HG03039 (cell line): ENCODE results near the gene OVOL3.

ENCODE experiments used
- ATAC-seq: cut with Tn5 transposase; IDR thresholded peaks from one replicate; pipeline ENCODE4 v1.9.1; 2021; ENCODE audit warnings: mild to moderate bottlenecking, moderate library complexity; ENCODE audit not compliant: unreplicated experiment

Gene OVOL3

DNA sequence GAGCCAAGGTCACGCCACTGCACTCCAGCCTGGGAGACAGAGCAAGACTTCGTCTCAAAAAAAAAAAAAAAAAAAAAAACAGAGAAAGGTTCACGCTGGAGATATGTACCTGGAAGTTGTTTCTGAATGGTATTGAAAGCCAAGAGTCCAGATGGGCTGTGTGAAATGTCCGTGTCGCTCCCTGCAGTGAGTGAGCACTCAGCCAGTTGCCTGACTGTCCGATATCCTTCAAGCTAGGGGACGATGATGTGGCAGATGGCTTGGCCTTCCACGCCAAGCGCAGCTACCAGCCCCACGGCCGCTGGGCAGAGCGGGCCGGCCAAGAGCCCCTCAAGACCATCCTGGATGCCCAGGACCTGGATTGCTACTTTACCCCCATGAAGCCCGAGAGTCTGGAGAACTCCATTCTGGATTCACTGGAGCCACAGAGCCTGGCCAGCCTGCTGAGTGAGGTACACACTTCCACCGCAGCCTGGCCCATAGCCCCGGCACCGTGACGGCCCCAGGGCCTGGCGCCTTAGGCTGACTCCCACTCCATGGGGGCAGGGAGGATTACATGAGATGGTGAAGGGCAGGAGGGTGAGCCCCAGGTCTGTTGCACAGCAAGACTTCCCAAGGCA lies 11.7 kb upstream of the OVOL3 start:
- ATAC-seq: no peak

- no peak for ATAC-seq
Observed at GRCh38 chr19:36100476-36100875, 10.5 kb upstream of the OVOL3 start.

GRCh38 chr19:36101550-36102327 lies 9.2 kb upstream of the OVOL3 start:
- no peak for ATAC-seq

DNA sequence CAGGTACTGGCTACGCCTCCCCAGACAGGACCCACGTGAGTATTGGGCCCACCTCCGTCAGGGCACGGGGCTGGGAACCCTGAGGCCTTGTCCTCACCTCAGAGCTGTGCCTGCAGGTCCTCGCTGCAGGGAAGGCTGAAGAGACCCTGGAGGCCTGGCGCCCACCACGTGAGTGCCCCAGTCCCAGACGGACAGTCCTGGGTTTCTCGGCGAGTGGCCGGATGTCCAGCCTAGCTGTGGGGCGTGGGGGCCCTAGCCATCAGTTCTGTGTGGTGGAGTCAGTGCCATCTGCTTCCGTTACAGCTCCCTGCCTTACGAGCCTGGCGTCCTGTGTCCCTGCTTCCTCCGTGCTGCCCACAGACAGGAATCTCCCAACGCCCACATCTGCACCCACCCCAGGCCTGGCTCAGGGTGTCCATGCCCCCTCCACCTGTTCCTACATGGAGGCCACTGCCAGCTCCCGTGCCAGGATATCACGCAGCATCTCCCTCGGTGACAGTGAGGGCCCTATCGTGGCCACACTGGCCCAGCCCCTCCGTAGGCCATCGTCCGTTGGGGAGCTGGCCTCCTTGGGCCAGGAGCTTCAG lies 7.8 kb upstream of the OVOL3 start:
- ATAC-seq: no peak

DNA sequence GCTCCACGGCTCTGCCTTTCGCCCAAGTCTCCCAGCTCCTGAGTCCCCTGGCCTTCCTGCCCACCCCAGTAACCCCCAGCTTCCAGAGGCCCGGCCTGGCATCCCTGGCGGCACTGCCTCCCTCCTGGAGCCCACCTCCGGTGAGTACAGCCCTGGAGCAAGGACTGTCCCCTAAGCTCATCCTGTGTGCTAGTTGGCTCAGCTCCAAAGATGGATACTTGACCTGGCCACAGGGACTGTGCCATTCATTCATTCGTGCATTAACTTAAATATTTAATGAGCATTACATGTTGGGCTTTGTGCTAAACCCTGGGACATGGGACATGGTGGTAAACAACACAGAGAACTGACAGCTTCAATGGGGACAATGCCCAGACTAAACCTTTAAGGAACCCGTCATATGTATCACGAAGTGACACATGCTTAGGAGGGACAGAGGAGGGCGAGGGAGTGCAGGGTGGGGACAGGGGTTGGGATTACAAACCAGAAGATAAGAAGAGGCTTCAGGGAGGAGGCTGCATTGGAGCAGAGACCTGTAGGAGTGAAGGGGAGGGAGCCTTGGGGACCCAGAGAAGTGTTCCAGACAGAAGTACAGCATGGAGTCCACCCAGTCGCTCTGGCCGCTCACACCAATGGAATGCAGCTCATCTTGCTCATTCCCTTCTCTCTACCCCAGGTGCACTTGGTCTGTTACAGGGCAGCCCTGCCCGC lies 6.9 kb upstream of the OVOL3 start:
- no peak for ATAC-seq

GRCh38 chr19:36106441-36106840 lies 4.5 kb upstream of the OVOL3 start:
- no peak for ATAC-seq

GRCh38 chr19:36106991-36107390 lies 4.0 kb upstream of the OVOL3 start:
- no peak for ATAC-seq

DNA sequence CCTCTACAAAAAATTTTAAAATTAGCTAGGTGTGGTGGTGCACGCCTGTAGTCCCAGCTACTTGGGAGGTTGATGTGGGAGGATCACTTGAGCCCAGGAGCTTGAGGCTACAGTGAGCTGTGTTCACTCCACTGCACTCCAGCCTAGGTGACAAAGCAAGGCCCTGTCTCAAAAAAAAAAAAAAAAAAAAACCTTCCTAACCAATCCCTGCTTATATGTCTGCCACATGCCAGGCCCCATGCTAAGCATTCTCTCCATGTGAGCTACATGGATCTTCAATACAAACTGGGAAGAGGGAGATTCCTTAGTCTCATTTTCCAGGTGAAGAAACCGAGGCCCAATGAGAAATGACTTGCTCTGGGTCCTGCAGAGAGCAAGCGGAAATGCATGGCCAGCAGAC lies 2.3 kb upstream of the OVOL3 start:
- ATAC-seq: no peak

DNA sequence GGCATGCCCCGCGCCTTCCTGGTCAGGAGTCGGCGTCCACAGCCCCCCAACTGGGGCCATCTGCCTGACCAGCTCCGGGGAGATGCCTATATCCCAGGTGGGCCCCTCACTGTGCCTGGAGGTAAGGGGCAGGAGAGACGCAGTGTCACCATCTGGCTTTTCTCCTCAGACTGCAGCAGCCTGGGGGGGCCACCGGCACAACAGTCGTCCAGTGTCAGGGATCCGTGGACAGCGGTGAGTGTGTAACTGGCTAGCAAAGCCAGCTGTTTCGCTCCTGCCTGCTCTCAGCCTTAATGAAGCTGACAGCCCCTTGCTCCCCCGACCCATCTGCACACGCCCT lies 227 bp downstream of the OVOL3 start:
- no peak for ATAC-seq

GRCh38 chr19:36112678-36113077 lies 1.7 kb downstream of the OVOL3 start:
- ATAC-seq: no peak

GRCh38 chr19:36113425-36113824 lies 2.5 kb downstream of the OVOL3 start:
- no peak for ATAC-seq

DNA sequence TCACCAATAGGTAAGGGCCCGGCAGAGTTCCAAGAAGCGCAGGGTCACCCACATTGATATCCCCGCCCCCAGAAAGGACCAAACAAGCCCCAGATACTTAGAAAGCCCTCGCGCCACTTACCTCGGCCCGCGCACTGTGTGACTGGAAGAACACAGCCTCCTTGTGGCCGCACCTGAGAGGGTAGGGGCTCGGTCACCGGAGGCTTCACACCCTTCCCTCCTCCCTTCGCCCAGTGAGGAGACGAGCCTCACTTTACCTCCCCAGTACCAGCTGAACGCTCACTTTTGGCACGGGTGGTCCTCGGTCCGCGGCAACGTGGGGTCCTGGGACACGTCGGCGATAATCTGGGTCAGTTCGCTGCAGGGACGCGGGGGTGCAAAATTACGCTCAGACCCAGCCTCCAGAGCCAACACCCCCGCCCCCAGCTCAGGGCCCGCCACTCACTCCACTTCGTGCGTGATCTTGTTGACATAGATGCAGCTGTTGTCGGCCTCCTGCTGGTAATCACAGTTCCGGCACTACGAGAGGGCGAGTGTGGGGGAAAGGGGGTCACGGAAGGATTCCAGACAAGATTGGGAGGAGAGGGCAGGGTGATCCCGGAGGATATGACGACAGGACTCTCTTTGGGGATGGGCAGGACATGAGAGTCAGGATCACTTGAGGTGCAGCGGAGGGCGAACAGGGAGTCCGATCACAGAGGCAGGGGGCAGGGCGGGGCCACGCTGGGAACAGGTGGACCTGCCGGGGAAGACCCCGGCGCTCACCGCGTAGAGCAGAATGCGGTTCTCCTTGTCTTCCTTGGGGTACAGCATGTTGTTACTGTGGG lies 3.2 kb downstream of the OVOL3 start:
- no peak for ATAC-seq

DNA sequence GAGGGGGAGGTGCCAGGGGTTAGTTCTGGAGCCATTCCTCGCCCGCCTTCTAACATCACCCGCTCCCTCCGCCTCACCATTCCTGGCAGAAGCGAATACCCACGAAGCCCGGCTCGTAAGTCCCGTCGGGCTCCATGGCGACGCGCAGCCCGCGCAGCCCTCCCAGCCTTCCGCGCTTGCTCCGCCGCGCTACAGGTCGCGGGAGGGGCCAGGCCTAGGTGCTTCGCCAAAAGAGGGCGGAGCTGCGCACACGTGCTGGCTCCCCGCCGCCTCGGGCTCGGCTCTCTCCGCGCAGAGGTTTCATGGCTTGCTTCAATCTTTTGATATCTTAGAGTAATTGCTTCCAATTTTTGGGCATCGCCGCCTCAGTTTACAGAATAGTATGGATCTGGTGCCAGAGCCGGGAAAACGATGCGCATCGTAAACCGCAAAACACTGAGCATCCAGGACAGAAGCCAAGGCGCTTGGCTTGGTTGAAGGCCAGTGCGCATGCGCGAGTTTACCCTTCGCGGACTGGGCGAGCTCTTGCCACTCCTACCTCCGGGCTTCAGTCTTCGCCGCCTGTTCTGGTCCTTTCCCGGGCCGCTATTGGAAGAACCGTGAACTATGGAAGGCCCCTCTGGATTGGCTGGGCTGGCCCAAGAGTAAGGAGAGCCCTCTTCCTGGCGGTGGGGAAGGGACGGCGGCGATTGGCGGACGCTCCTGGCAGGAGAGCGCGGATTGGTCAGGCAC lies 3.9 kb downstream of the OVOL3 start, which contains the start of gene POLR2I:
POLR2I (minus strand) TSS at position 155 of the 732 bp plus-strand sequence; CDS start at position 136, 19 bp downstream.
- ATAC-seq: peak; percentile 75

DNA sequence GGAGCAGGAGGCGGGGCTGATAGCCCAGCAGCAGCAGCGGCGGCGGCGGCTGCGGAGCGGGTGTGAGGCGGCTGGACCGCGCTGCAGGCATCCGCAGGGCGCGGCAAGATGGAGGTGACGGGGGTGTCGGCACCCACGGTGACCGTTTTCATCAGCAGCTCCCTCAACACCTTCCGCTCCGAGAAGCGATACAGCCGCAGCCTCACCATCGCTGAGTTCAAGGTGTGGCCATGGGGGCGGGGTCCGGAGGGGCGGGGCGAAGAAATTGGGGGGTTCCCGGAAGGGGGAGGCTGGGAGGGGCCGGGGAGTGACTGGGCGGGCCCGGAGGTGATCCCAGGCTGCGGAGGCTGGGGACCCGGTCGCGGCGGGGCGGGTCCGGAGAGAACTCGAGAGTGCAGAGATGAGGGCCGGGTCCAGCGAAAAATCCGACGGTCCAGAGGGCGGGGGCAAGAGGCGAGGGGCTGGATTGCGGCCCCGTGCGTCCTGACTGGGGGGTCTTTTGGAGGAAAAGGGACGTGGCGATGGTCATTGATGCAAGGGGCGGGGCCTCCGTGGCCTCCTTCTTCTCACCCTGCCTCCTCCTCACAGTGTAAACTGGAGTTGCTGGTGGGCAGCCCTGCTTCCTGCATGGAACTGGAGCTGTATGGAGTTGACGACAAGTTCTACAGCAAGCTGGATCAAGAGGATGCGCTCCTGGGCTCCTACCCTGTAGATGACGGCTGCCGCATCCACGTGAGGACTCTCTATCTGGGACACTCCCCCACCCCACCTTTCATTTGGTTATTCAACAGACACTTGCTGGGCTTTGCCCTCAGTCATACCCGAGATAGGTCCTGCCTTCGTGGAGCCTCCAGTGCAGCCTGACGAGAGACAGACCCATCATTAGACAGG lies 4.8 kb downstream of the OVOL3 start, which contains the start of gene TBCB:
TBCB (plus strand) TSS at position 16 of the 891 bp plus-strand sequence; CDS start at position 109, 93 bp downstream.
- peak; percentile 26 for ATAC-seq

DNA sequence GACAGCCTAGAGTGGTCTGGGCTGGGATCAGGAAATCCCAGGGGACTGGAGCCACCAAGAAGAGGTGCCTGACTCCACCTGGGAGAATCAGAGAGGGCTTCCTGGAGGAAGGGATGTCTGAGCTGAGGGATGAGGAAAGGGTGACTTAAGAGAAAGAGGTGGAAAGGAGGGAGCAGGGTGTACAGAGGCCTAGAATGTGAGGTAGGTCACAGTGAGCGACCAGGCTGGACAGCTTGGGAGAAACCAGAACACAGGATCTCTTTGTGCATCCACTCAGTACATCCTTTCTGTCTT lies 5.3 kb downstream of the OVOL3 start:
- no peak for ATAC-seq

DNA sequence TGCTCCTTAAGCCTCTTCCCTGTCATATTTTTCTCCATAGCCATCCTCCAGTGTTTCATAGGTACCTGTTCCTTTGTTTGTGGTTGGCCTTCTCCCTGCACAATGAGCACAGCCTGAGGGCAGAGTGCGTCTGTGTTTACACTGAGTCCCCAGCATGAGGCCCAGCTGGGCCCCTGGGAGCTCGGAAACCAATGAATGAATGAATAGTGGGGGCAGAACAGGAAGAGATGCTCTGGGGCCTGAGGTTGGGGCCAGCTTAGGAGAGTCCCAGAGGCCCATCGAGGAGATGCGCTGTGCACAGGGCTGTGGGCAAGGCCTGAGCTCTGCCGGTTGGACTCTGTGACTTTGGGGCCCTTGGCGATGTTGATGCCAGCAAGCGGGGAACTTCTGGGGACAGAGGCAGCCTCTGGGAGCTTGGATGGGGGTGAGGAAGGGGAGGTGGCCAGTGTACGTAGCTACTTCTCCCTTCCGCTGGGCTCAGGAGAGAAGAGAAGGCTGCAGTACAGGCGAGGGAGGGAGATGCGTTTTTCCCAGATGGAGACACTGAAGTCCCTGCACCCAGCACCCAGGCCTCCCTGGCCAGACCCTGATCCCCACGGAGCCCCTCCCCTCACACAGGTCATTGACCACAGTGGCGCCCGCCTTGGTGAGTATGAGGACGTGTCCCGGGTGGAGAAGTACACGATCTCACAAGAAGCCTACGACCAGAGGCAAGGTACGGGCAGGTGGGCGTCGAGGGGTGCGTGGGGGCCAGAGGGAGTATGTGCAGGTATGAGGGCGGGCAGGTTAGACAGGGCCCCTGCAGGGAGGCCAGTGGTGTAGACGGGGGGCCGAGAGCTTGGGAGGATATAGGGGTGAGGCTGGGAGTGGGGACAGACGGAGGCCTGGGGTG lies 9.4 kb downstream of the OVOL3 start:
- no peak for ATAC-seq

GRCh38 chr19:36120984-36121358 lies 10.0 kb downstream of the OVOL3 start:
- ATAC-seq: no peak

DNA sequence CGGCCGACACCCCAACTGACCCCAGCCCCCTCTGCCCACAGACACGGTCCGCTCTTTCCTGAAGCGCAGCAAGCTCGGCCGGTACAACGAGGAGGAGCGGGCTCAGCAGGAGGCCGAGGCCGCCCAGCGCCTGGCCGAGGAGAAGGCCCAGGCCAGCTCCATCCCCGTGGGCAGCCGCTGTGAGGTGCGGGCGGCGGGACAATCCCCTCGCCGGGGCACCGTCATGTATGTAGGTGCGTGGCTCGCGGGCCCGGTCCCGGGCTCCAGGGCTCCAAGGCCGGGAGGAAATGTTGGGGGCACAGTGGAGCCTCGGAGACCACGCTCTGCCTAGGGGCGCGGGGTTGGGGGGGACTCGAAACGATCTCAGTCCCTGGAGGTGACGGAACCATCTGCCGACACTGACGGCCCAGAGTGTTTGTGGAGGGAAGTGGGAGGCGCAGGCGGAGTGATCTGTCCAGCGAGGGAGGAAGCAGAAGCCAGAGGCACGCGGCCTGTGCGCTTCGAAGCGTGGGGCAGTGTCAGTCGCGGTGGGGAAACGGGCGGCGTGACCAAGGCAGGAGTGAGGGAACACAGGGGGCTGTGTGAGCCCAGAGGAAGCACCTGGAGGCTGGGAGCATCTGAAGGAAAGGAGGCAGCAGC lies 10.7 kb downstream of the OVOL3 start:
- ATAC-seq: no peak
